Vagina (tissue), 2 donors: Measurements from ENCODE around the gene RAD50. TPM values are rescaled to one million over a fixed set of nuclear protein-coding genes. Genes with fewer than 3 reads are reported as not detected.

Source experiments
- DNase-seq, 2 donors: peaks; one replicate each; pipeline ENCODE4 v3.0.0-alpha.2; 2017; ENCODE audit errors: extremely low spot score in 2 of 2
- H3K27ac ChIP-seq: fragments of 200-600 bp; sonication (generic); one replicate; pipeline ENCODE4 v1.5.1; 2019
- H3K27me3 ChIP-seq: fragments of 200-600 bp; sonication (generic); one replicate; pipeline ENCODE4 v1.5.1; 2019
- H3K36me3 ChIP-seq, 2 donors: fragments of 200-600 bp; sonication (generic); one replicate each; pipeline ENCODE4 v1.5.1; 2017 to 2019
- H3K4me1 ChIP-seq: fragments of 200-600 bp; sonication (generic); one replicate; pipeline ENCODE4 v1.5.1; 2019
- H3K4me3 ChIP-seq, 2 donors: fragments of 200-600 bp; sonication (generic); 1 replicate in 1 of 2; 2 replicates in 1 of 2; pipeline ENCODE4 v1.5.1; 2016 to 2019
- H3K9me3 ChIP-seq: fragments of 200-600 bp; sonication (generic); one replicate; pipeline ENCODE4 v1.5.1; 2019
- CTCF ChIP-seq, 3 experiments: fragments of 450-650 bp in 2 of 3; fragments of 200-600 bp in 1 of 3; sonication (generic) in 1 of 3; IDR thresholded peaks; one replicate each; pipeline ENCODE4 v1.5.1; 2017 to 2019; ENCODE audit warnings: antibody characterized with exemption in 3 of 3, mild to moderate bottlenecking in 2 of 3, moderate library complexity in 2 of 3
- POLR2A ChIP-seq, 2 donors: fragments of 450-650 bp; IDR thresholded peaks; one replicate each; pipeline ENCODE4 v1.6.1; 2017; ENCODE audit warnings: antibody characterized with exemption in 2 of 2, mild to moderate bottlenecking in 2 of 2, moderate library complexity in 2 of 2
- POLR2AphosphoS5 ChIP-seq, 2 donors: sonication (generic); formaldehyde crosslinking; IDR thresholded peaks; one replicate each; pipeline ENCODE4 v1.9.0; 2017; ENCODE audit warnings: antibody characterized with exemption in 2 of 2, mild to moderate bottlenecking in 2 of 2, low read depth in 1 of 2; ENCODE audit not compliant: insufficient read depth in 1 of 2
- intact Hi-C: fragments of 100-400 bp; cut with DNase I; formaldehyde crosslinking; loops from one replicate; pipeline ENCODE4 v1.15.1; 2023
- total RNA-seq: library from RNA; depleted of rRNA; stranded (reverse); fragments of >200 nt; gene quantifications from one replicate; pipeline ENCODE4 v1.2.3, GENCODE V29; 2016

RAD50 gene
- total RNA-seq, 1 donor from 2014 or later: 29.0 TPM

GRCh38 chr5:132659598-132660493 is 103.1 kb downstream of the RAD50 start:
- intact Hi-C loops: no loop called here

DNA sequence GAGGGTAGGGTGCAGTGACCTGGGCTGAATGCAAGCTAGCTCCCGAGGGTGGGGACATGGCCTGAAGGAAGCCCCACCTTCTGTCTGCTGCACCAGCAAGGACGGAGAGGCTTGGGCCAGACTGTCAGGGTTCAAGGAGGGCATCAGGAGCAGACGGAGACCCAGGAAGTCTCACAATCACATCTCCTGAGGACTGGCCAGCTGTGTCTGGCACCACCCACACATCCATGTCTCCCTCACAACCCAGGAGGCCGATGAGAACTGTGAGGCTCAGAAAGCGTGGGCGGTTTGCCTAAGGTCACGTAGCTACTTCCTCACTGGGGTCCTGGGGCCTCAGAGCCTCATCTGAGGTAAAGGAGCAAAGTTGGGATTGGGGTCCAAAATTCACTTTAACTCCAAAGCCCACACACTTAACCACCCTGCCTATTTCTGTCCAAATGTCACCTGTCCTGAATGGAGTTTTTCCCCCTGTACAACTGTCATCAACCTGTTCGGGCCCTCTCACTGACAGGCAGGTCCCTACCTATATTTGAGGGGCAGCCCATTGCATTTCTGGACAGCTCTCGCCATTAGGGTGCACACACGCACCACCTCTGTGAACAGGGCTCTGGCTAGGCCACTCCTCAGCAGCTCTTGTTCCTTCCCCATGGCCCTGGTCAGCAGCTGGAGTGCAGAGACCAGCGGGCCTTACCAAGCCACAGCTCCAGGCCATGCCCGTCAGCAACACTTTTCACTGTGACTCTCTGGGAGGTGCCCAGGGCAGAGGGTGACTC is 104.6 kb downstream of the RAD50 start:
- H3K27ac ChIP-seq: no peak overlapping the region
- H3K4me1 ChIP-seq: peaks cover 7% of the 10 kb centered on the region
- peak in 1 of 2 donors; percentile 72 for DNase-seq
- H3K9me3 ChIP-seq: no peaks in the 10 kb centered on the region
- H3K36me3 ChIP-seq: no peaks in the 10 kb centered on the region
- intact Hi-C loops: no loop called here
- no peak for TF ChIP-seq CTCF (IDR thresholded peaks at IDR 0.05)
- no peak for TF ChIP-seq POLR2AphosphoS5 (IDR thresholded peaks at IDR 0.05; ENCODE audit: insufficient read depth in 1 of 2, low read depth in 1 of 2)
- no peak for TF ChIP-seq POLR2A (IDR thresholded peaks at IDR 0.05)
- H3K27me3 ChIP-seq: no peaks in the 10 kb centered on the region
- H3K4me3 ChIP-seq: no peak overlapping the region

More at GRCh38 chr5:132659598-132660493, 103.1 kb downstream of the RAD50 start:
- Histone ChIP-seq H3K27ac (no peak overlapping the region), H3K9me3 (no peaks in the 10 kb centered on the region), H3K36me3 (no peaks in the 10 kb centered on the region), H3K4me3 (no peak overlapping the region), H3K27me3 (peaks cover 5% of the 10 kb centered on the region), H3K4me1 (peaks cover 16% of the 10 kb centered on the region)
- DNase-seq: peak in 1 of 2 donors; percentile 56
- no peak for TF ChIP-seq CTCF (IDR thresholded peaks at IDR 0.05)
- TF ChIP-seq POLR2AphosphoS5 (IDR thresholded peaks at IDR 0.05; ENCODE audit: insufficient read depth in 1 of 2, low read depth in 1 of 2): no peak
- TF ChIP-seq POLR2A (IDR thresholded peaks at IDR 0.05): no peak

DNA sequence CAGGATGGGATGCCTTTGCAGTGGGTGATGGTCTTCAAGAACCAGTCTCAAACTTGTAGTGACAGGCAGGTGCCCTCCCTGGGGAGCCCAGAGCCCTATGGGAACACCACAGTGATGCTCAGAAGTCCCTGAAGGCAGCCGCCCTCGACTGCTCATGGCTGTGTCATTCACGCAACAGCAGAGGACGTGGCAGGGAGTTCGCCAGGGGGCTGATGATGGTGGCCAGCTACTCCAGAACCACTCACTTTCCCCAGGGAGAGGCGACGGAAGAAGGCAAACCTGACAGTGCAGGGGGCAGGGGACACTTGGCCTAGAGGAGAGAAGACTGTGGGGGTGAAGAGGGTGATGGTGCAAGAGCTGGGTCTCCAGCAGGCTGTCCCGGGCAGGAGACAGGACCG is 105.2 kb downstream of the RAD50 start:
- intact Hi-C loops: no loop called here
- no peaks in the 10 kb centered on the region for H3K36me3 ChIP-seq
- H3K27me3 ChIP-seq: no peaks in the 10 kb centered on the region
- peaks cover 1% of the 10 kb centered on the region for H3K4me1 ChIP-seq
- H3K27ac ChIP-seq: no peak overlapping the region
- H3K4me3 ChIP-seq: no peak overlapping the region
- DNase-seq: peak in 1 of 2 donors; percentile 82
- TF ChIP-seq CTCF (IDR thresholded peaks at IDR 0.05) (no peak), POLR2A (IDR thresholded peaks at IDR 0.05) (no peak), POLR2AphosphoS5 (IDR thresholded peaks at IDR 0.05; ENCODE audit: insufficient read depth in 1 of 2, low read depth in 1 of 2) (no peak)
- no peaks in the 10 kb centered on the region for H3K9me3 ChIP-seq

DNA sequence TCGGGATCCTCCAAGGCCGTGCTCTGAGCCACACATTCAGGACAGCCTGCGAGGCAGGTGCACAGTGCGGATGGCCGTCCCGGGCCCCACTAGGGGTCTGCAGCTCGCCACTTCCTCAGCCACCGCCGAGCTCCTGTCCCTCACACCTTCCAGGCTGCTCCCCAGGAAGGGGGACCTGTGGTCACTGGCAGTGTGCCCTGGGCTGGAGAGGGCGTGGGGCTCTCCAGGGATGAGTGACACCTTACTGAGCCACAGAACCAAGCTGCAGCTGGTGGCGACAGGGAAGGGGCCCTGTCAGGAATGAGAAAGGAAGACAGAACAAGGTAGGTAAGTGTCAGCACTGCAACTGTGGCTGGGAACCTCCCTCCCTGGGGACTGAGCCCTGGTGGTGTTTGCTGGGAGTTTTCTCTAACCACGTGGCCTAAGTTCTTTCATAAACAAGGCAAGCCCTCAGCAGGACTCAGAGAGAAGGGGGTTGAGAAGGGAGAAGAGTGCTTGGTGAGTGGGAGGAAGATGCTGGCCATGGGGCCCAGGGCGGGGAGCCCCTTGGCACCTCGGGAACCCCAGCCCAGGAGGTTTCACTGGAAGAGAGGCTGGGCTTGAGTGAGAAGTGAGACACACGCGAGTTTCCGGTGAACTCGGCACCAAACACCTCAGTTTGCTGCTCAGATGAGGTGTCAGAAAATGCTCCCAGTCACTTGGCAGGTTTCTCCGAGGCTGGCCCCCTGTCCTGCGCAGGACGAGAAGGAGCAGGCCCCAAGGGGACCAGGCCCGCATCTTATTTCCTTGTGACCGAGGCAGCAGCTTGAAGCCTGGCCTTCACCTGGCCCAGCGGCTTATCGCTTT is 106.4 kb downstream of the RAD50 start:
- no peak overlapping the region for H3K4me3 ChIP-seq
- intact Hi-C loops: no loop called here
- H3K9me3 ChIP-seq: no peaks in the 10 kb centered on the region
- no peak for DNase-seq
- TF ChIP-seq CTCF (IDR thresholded peaks at IDR 0.05): no peak
- TF ChIP-seq POLR2AphosphoS5 (IDR thresholded peaks at IDR 0.05; ENCODE audit: insufficient read depth in 1 of 2, low read depth in 1 of 2): no peak
- no peak for TF ChIP-seq POLR2A (IDR thresholded peaks at IDR 0.05)
- H3K36me3 ChIP-seq: no peaks in the 10 kb centered on the region
- no peak overlapping the region for H3K27ac ChIP-seq
- H3K4me1 ChIP-seq: no peaks in the 10 kb centered on the region
- no peaks in the 10 kb centered on the region for H3K27me3 ChIP-seq
